ENCODE measurements around the gene GBX1.

DNA sequence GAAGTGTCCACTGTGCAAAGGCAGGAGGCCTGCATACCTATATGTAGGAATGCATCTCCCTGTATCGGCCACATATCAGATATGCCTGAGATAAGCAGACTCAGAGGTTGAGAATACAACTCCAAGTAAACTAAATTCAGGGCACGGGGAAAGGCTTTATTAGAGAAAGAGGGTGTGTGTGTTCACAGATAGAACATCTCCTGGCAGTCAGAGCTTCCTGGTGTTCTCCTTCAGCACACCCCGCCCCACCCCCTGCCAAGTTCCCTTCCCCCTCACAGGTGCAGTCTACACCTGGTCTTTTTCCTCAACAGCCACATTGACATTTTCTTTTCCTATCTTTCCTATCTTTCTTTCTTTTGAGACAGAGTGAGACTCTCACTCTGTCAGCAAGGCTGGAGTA, 17.1 kb downstream of the GBX1 start:
- TF ChIP-seq, protein P1, sequence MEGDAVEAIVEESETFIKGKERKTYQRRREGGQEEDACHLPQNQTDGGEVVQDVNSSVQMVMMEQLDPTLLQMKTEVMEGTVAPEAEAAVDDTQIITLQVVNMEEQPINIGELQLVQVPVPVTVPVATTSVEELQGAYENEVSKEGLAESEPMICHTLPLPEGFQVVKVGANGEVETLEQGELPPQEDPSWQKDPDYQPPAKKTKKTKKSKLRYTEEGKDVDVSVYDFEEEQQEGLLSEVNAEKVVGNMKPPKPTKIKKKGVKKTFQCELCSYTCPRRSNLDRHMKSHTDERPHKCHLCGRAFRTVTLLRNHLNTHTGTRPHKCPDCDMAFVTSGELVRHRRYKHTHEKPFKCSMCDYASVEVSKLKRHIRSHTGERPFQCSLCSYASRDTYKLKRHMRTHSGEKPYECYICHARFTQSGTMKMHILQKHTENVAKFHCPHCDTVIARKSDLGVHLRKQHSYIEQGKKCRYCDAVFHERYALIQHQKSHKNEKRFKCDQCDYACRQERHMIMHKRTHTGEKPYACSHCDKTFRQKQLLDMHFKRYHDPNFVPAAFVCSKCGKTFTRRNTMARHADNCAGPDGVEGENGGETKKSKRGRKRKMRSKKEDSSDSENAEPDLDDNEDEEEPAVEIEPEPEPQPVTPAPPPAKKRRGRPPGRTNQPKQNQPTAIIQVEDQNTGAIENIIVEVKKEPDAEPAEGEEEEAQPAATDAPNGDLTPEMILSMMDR (IDR thresholded peaks at IDR 0.05), result no peak
- no peak for TF ChIP-seq ZFX (IDR thresholded peaks at IDR 0.05; ENCODE audit: borderline replicate concordance)
